Measurements from ENCODE around the gene CD47. TPM values are rescaled to one million over a fixed set of nuclear protein-coding genes. Genes with fewer than 3 reads are reported as not detected.
A peak's percentile ranks its signal among the peaks of the same experiment; 100 is the strongest.

The CD47 gene
- total and polyA plus RNA-seq, 2 of the 13 experiments (the other 11 are each of a cell fraction or from before 2014, with no cell fraction given) = 3.3 to 6.5 TPM

GRCh38 chr3:108103040-108103751 lies 12.4 kb upstream of the CD47 start:
- no peak overlapping the region for H3K4me3 ChIP-seq (replicated peaks in 1 of 3; ENCODE audit: insufficient read depth in 1 of 3, low read depth in 2 of 3, low read length in 3 of 3)
- H3K9ac ChIP-seq (ENCODE audit: insufficient read depth, low read depth, low read length) = no peak overlapping the region
- H3K9me3 ChIP-seq (ENCODE audit: low read length) = no peaks in the 10 kb centered on the region
- 1% methylated on average over 7 of the region's 7 CpGs for WGBS (ENCODE audit: low lambda C conversion rate)
- intact Hi-C loops (cut with micrococcal nuclease; ENCODE audit: unreplicated experiment) (no loop called here), in situ Hi-C loops (cut with HindIII; ENCODE audit: extremely low pct_ligation_motif_present, low pct_unique_long_range_greater_than_20kb) (no loop called here)
- no peaks in the 10 kb centered on the region for H4K20me1 ChIP-seq (ENCODE audit: insufficient read depth, low read length)
- H3K79me2 ChIP-seq (ENCODE audit: insufficient read depth, low read length) = no peaks in the 10 kb centered on the region
- H3K27me3 ChIP-seq (ENCODE audit: control insufficient read depth in 1 of 2, insufficient read depth in 2 of 2, low read length in 2 of 2) = peaks cover 0 to 13% of the 10 kb centered on the region in 2 experiments; a peak in 2 of 5 replicates
- ChIA-PET CTCF (ENCODE audit: low intra/inter-chr PET ratio, low total read pairs) (no interaction called here), POLR2A (no interaction called here)
- FAIRE-seq (no peak), ATAC-seq (peak; percentile 80), DNase-seq (ENCODE audit: low spot score) (peak; percentile 4)
- peaks cover 20% of the 10 kb centered on the region for H3K4me1 ChIP-seq (ENCODE audit: insufficient read depth, low read length)
- peak overlapping the region; percentile 38; the same call in 1 of the 2 replicates for H3K4me2 ChIP-seq (ENCODE audit: low read depth, low read length)
- H3K36me3 ChIP-seq (replicated peaks in 1 of 2; ENCODE audit: control insufficient read depth in 1 of 2, insufficient read depth in 2 of 2, low read length in 2 of 2) = no peaks in the 10 kb centered on the region
- no TSS peak for BruUV-seq (replicated peaks)
- H2AFZ ChIP-seq (ENCODE audit: low read length) = no peak overlapping the region
- H3K27ac ChIP-seq (ENCODE audit: extremely low read length, insufficient read depth, low read length) = no peak overlapping the region
- TF ChIP-seq ARID5B (CRISPR knock-in tag; IDR thresholded peaks at IDR 0.05) = 0 out of 2 replicates have a peak, but pooled peaks have one; percentile 24
- no peak for TF ChIP-seq SMYD3 (CRISPR knock-in tag; IDR thresholded peaks at IDR 0.05)
- TF ChIP-seq NKX3-1 (CRISPR knock-in tag; IDR thresholded peaks at IDR 0.05) = no peak
- no peak for TF ChIP-seq ZNF577 (CRISPR knock-in tag; IDR thresholded peaks at IDR 0.05; ENCODE audit: borderline replicate concordance, low read depth)
- TF ChIP-seq ZNF879 (CRISPR knock-in tag; IDR thresholded peaks at IDR 0.05) = no peak
- TF ChIP-seq ZNF616 (CRISPR knock-in tag; IDR thresholded peaks at IDR 0.05; ENCODE audit: low read depth) = no peak
- TF ChIP-seq RARA (CRISPR knock-in tag; IDR thresholded peaks at IDR 0.05) = 0 out of 2 replicates have a peak, but pooled peaks have one; percentile 27
- TF ChIP-seq HNF4A (CRISPR knock-in tag; IDR thresholded peaks at IDR 0.05) = peak; percentile 26; the same call in 1 of the 2 replicates
- no peak for TF ChIP-seq SIN3A (IDR thresholded peaks at IDR 0.05; ENCODE audit: borderline replicate concordance, low read depth, low read length)
- no peak for TF ChIP-seq PLRG1 (conservative IDR thresholded peaks at IDR 0.05)
- no peak for TF ChIP-seq GTF2F1 (IDR thresholded peaks at IDR 0.05; ENCODE audit: low read length)
- TF ChIP-seq ZSCAN21 (CRISPR knock-in tag; IDR thresholded peaks at IDR 0.05; ENCODE audit: borderline replicate concordance) = no peak
- no peak for TF ChIP-seq GMEB1 (CRISPR knock-in tag; IDR thresholded peaks at IDR 0.05; ENCODE audit: borderline replicate concordance)
- no peak for TF ChIP-seq KLF6 (CRISPR knock-in tag; IDR thresholded peaks at IDR 0.05)
- TF ChIP-seq ZNF639 (CRISPR knock-in tag; conservative IDR thresholded peaks at IDR 0.05) = no peak
- no peak for TF ChIP-seq SALL2 (CRISPR knock-in tag; IDR thresholded peaks at IDR 0.05)
- TF ChIP-seq SKI (IDR thresholded peaks at IDR 0.05; ENCODE audit: partially characterized antibody) = peak; percentile 34
